ENCODE results near the gene SLC4A11.

SLC4A11 gene

GRCh38 chr20:3233131-3233990 lies 5.6 kb downstream of the SLC4A11 start:
- TF ChIP-seq CTCF (IDR thresholded peaks at IDR 0.05; ENCODE audit: low read depth, low read length): no peak

GRCh38 chr20:3231889-3232588 lies 7.0 kb downstream of the SLC4A11 start:
- no peak for TF ChIP-seq CTCF (IDR thresholded peaks at IDR 0.05; ENCODE audit: low read depth, low read length)
- no peak for DNase-seq (ENCODE audit: extremely low read depth, low read depth)

More at GRCh38 chr20:3233131-3233990, 5.6 kb downstream of the SLC4A11 start:
- DNase-seq (ENCODE audit: extremely low read depth, low read depth): no peak

GRCh38 chr20:3231116-3231515 lies 7.9 kb downstream of the SLC4A11 start:
- no peak for DNase-seq (ENCODE audit: extremely low read depth, low read depth)
- no peak for TF ChIP-seq CTCF (IDR thresholded peaks at IDR 0.05; ENCODE audit: low read depth, low read length)

GRCh38 chr20:3229798-3230197 lies 9.2 kb downstream of the SLC4A11 start:
- TF ChIP-seq CTCF (IDR thresholded peaks at IDR 0.05; ENCODE audit: low read depth, low read length): no peak
- no peak for DNase-seq (ENCODE audit: extremely low read depth, low read depth)

- DNase-seq (ENCODE audit: extremely low read depth, low read depth): no peak
- TF ChIP-seq CTCF (IDR thresholded peaks at IDR 0.05; ENCODE audit: low read depth, low read length): no peak
These were observed 9.8 kb downstream of the SLC4A11 start for GRCh38 chr20:3229158-3229557.

- no peak for DNase-seq (ENCODE audit: extremely low read depth, low read depth)
- no peak for TF ChIP-seq CTCF (IDR thresholded peaks at IDR 0.05; ENCODE audit: low read depth, low read length)
These were observed 10.3 kb downstream of the SLC4A11 start for GRCh38 chr20:3228750-3229032.
